Camera-type eye (tissue), 1 donor: ENCODE data around the gene WNT11. TPM values are rescaled to one million over a fixed set of nuclear protein-coding genes. Genes with fewer than 3 reads are reported as not detected.

Experiments used
- total RNA-seq: library from RNA; depleted of rRNA; stranded (reverse); fragments of >200 nt; gene quantifications from one replicate; pipeline ENCODE4 v1.2.3, GENCODE V29; 2014

Gene WNT11
- 6.9 TPM for total RNA-seq

GRCh38 chr11:76206327-76207081 is at the start of gene WNT11:
TSS of gene WNT11 (minus strand) at chr11:76206502. CDS start at chr11:76206407, 95 bp downstream.

Other genes starting within 250 kb of the WNT11 start
- 66.6 TPM for gene THAP12, start 174.6 kb upstream of the WNT11 start, total RNA-seq
- 20.3 TPM for gene GVQW3, start 174.8 kb upstream of the WNT11 start, total RNA-seq
- gene EMSY, start 238.5 kb upstream of the WNT11 start, total RNA-seq: 63.1 TPM